HG03442 (cell line): ENCODE measurements around the gene KRT28.
"Not testable (repeated sequence)": the region's sequence is repeated elsewhere in the genome, so short reads cannot be mapped to it uniquely, and the experiment has no call there.

ENCODE experiments used
- ATAC-seq: cut with Tn5 transposase; IDR thresholded peaks from one replicate; pipeline ENCODE4 v1.9.1; 2021; ENCODE audit warnings: mild to moderate bottlenecking, moderate library complexity; ENCODE audit not compliant: unreplicated experiment

KRT28 gene

GRCh38 chr17:40782450-40782849 lies 17.3 kb downstream of the KRT28 start, which contains the start of gene KRT27:
Gene KRT27, minus strand, starts transcription at chr17:40782550. Its CDS starts 57 bp downstream, at chr17:40782493.
- ATAC-seq = no peak

GRCh38 chr17:40779181-40779909 lies 20.4 kb downstream of the KRT28 start:
- ATAC-seq = no peak

- no peak for ATAC-seq
Measured at GRCh38 chr17:40778461-40778860, 21.3 kb downstream of the KRT28 start.

- ATAC-seq = no peak
Measured at GRCh38 chr17:40777971-40778370, 21.8 kb downstream of the KRT28 start.

- ATAC-seq = no peak
Measured at GRCh38 chr17:40777459-40777858, 22.3 kb downstream of the KRT28 start.

- ATAC-seq = no peak
Measured at GRCh38 chr17:40775945-40776344, 23.8 kb downstream of the KRT28 start.

- no peak for ATAC-seq
Measured at GRCh38 chr17:40772101-40772500, 27.7 kb downstream of the KRT28 start, which contains the start of gene KRT26. Gene KRT26, minus strand, starts transcription at chr17:40772201. Its CDS starts 88 bp downstream, at chr17:40772113.

GRCh38 chr17:40765657-40766056 lies 34.1 kb downstream of the KRT28 start:
- ATAC-seq = no peak

GRCh38 chr17:40763752-40764151 lies 36.0 kb downstream of the KRT28 start:
- ATAC-seq = no peak

GRCh38 chr17:40760105-40761016 lies 39.4 kb downstream of the KRT28 start:
- no peak for ATAC-seq

GRCh38 chr17:40755231-40755630 lies 44.5 kb downstream of the KRT28 start, which contains the start of gene KRT25:
Gene KRT25, minus strand, starts transcription at chr17:40755331. Its CDS starts 60 bp downstream, at chr17:40755271.
- ATAC-seq = no peak

GRCh38 chr17:40753804-40754203 lies 46.0 kb downstream of the KRT28 start:
- no peak for ATAC-seq

- no peak for ATAC-seq
Measured at GRCh38 chr17:40751065-40751464, 48.7 kb downstream of the KRT28 start.

- no peak for ATAC-seq
Measured at GRCh38 chr17:40750391-40750790, 49.4 kb downstream of the KRT28 start.

GRCh38 chr17:40748666-40749065 lies 51.1 kb downstream of the KRT28 start:
- ATAC-seq = not testable (repeated sequence)
